SKM-1 treated with dmso at 0.1 percent for 144 hours (cell line): ENCODE measurements around the gene ZRANB3.
"Not testable (repeated sequence)": the region's sequence is repeated elsewhere in the genome, so short reads cannot be mapped to it uniquely, and the experiment has no call there.

Experiments
- DNase-seq: peaks from one replicate; lab custom pipeline; 2025; ENCODE audit not compliant: unreplicated experiment; lab: John Stamatoyannopoulos, UW

The ZRANB3 gene

GRCh38 chr2:135530313-135531230, at the start of gene ZRANB3:
ZRANB3 (minus strand) TSS chr2:135531218.
- DNase-seq: peak; percentile 99

GRCh38 chr2:135573620-135574019, 42.6 kb upstream of the ZRANB3 start:
- DNase-seq: no peak

- DNase-seq: no peak
These were observed 39.9 kb upstream of the ZRANB3 start for GRCh38 chr2:135570884-135571283.

GRCh38 chr2:135563793-135564192, 32.8 kb upstream of the ZRANB3 start:
- DNase-seq: no peak

- no peak for DNase-seq
These were observed 30.9 kb upstream of the ZRANB3 start for GRCh38 chr2:135561925-135562324.

- DNase-seq: no peak
These were observed 26.5 kb upstream of the ZRANB3 start for GRCh38 chr2:135557530-135557929.

- DNase-seq: no peak
These were observed 24.3 kb upstream of the ZRANB3 start for GRCh38 chr2:135555311-135555710.

GRCh38 chr2:135552887-135553286, 21.9 kb upstream of the ZRANB3 start:
- DNase-seq: no peak

GRCh38 chr2:135551356-135551755, 20.3 kb upstream of the ZRANB3 start:
- DNase-seq: no peak

GRCh38 chr2:135547311-135547710, 16.3 kb upstream of the ZRANB3 start:
- DNase-seq: no peak

- no peak for DNase-seq
These were observed 15.4 kb upstream of the ZRANB3 start for GRCh38 chr2:135546436-135546835.

GRCh38 chr2:135533545-135533944, 2.5 kb upstream of the ZRANB3 start:
- DNase-seq: not testable (repeated sequence)

GRCh38 chr2:135532581-135532980, 1.6 kb upstream of the ZRANB3 start:
- DNase-seq: no peak

- peak; percentile 100 for DNase-seq
These were observed 496 bp upstream of the ZRANB3 start, which contains the start of gene R3HDM1 for GRCh38 chr2:135531231-135532197. R3HDM1 (plus strand) TSS chr2:135531484; CDS start chr2:135604846, 73,362 bp downstream.

GRCh38 chr2:135528006-135528405, 3.0 kb downstream of the ZRANB3 start:
- no peak for DNase-seq

- DNase-seq: no peak
These were observed 5.2 kb downstream of the ZRANB3 start for GRCh38 chr2:135525786-135526185.

- no peak for DNase-seq
These were observed 18.9 kb downstream of the ZRANB3 start for GRCh38 chr2:135512099-135512498.

- no peak for DNase-seq
These were observed 20.4 kb downstream of the ZRANB3 start for GRCh38 chr2:135510577-135510976.

GRCh38 chr2:135504811-135505210, 26.2 kb downstream of the ZRANB3 start:
- DNase-seq: no peak

- not testable (repeated sequence) for DNase-seq
These were observed 32.4 kb downstream of the ZRANB3 start for GRCh38 chr2:135498588-135498987.

GRCh38 chr2:135494917-135495316, 36.1 kb downstream of the ZRANB3 start:
- DNase-seq: no peak
